HPDE6-E6E7 (cell line): ENCODE data around the gene PTPRE.

Experiments
- DNase-seq: peaks from one replicate; pipeline ENCODE4 v3.0.0; 2011; ENCODE audit warnings: missing footprints; ENCODE audit errors: extremely low spot score

PTPRE gene

DNA sequence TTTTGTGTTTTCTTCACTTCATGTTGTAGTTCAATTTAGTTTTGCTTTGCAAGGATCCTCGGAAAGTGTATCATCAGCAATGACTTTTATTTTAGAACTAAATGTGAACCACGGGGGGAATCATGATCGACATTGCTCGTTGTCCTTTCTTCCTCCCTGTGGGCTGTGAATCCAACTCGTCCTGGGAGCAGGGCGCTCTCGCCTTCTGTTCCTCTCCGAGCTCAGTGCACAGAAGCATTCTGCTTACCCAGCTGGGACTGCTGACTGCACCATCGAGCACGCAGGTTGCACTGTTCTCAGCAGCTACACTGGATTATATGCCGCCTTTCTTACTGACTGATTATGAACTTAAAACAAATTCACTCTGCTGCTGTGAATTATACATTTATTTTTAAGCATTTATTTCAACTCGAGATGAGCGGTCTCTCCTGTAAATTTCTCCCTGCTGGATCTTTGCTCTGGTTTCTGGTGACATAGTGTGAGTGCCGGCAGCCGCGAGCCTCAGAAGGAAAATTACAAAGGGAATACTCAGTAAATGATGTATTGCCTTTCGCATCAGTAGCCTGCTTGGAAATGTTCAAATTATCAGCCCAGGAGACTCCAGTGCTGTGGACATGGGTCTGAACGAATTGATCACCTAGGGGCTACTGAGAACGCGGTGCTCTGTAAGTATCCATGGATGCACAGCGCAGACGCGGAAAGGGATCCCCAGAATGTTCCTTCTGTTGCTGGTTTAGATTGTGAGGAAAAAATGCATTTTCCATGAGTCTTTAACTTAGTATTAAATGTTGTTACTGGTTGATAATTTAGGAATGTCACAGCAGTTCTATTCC is 92.6 kb downstream of the PTPRE start:
- DNase-seq, result no peak

DNA sequence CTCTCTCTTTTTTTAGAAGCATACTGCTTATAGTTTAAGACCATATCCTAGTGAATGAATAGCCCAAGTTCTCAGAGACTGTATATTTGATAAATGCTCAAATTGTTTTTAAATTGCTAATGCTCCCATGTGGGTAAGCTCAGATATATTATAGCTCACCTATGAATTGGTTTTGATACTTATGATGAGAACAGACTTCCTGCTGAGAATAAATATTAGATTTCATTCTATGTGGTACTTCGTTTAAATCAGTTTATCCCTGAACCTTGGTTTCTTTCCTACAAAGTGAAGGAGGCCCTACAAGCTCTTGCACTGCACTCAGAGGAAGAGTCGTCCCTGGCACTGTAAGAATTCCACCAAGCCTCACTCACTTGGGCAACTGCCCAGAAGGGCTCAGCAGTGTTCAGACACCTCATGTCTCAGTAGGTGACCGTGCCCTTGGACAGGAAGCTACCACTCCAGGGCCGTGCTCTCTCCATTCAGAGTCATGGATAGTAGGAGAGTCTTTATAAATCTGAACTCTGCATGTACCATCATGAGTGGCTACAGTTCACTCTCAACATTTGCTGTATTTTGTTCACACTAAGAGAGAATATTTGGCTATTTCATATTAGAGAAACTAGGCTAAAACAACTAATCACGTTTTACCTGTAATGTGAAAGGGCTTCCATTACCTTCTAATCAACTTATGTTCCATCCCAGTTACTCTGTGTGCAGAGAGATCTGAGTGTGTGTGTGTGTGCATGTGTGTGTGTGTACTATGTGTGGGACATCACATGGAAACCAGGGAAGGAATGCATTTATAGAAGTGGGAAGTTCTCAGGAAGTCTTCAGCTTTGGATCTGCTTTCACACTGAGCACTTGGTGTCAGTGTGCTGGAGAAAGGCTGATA is 93.8 kb downstream of the PTPRE start:
- no peak for DNase-seq

DNA sequence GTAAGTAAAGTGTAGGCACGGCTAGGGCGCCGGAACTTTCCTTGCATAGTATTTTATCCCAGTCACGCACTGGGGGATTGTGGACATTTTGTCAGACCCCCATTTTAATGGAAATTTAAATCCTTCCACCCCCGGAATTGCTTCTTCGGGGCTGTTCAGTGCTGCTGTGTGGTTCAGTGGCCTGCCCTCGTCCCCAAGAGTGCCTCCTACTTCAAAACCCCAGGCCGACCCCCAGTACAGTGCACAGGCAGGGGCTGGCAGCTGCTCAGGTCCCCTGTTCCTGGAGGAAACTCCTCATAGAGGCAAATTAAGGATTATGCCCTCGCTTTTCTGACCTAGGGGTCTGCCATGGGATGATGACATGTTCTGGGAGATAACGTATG is 94.5 kb downstream of the PTPRE start:
- DNase-seq, result no peak

DNA sequence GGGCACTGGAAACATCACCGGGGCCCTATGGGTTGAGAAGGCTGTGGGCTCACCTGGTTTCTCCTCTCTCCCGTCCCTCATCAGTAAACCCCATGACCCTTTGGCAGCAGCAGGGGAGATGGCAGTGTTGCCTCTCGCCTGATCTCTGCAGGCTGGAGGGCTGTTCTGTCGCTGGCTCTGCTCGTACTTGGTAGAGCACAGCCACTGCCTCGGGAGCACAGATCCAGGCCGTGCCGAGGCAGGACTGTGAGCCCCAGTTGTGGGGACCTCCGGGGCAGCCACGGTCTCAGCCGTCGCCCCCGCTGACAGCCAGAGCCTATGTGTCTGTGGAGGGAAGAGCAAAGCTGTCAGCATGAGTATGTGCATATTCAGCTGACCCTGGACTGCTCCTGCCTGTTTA is 94.9 kb downstream of the PTPRE start:
- DNase-seq, result no peak

- no peak for DNase-seq
Observed at GRCh38 chr10:128003521-128003920, 96.6 kb downstream of the PTPRE start.

DNA sequence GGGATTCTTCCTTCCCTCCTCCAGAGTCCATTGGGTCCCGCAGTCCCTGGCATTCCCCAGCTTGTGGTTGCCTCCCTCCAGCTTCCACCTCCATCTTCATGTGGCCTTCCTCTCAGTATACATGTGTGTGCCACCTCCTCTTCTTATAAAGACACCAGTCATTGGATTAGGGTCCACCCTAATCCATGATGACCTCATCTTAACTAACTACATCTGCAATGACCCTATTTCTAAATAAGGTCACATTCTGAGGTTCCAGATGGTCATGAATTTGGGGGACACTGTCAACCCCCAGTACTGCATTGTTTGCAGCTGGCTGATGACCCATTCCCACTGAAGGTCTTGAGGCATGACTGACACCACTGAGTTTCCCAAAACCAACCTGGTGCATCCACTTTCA is 99.0 kb downstream of the PTPRE start:
- DNase-seq, result no peak

- DNase-seq, result no peak
Observed at GRCh38 chr10:128007056-128007455, 100.2 kb downstream of the PTPRE start.

GRCh38 chr10:128007971-128008370 is 101.1 kb downstream of the PTPRE start:
- DNase-seq, result no peak

- DNase-seq, result no peak
Observed at GRCh38 chr10:128008521-128009250, 101.8 kb downstream of the PTPRE start.

- no peak for DNase-seq
Observed at GRCh38 chr10:128009372-128010126, 102.6 kb downstream of the PTPRE start.

- DNase-seq, result peak; percentile 84
Observed at GRCh38 chr10:128011059-128011979, 104.4 kb downstream of the PTPRE start.

DNA sequence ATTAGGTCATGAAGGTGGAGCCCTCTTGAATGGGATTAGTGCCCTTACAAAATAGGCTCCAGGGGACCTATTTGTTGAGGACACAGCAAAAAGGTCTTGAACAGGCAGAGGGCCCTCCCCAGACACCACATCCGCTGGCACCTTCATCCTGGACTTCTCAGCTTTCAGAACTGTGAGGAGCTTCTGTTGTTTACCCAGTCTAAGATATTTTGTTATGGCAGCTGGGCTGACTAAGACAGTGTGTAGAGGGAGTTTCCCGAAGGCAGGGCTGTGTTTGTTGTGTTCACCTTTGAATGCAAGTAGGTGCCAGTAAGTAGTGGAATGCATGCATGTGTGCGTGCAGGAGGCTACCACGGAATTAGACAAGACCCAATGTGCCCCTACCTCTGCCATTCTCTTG is 106.7 kb downstream of the PTPRE start:
- no peak for DNase-seq

- no peak for DNase-seq
Observed at GRCh38 chr10:128014236-128014635, 107.3 kb downstream of the PTPRE start.

- no peak for DNase-seq
Observed at GRCh38 chr10:128016423-128017060, 109.6 kb downstream of the PTPRE start.

GRCh38 chr10:128017822-128018221 is 110.9 kb downstream of the PTPRE start:
- no peak for DNase-seq

DNA sequence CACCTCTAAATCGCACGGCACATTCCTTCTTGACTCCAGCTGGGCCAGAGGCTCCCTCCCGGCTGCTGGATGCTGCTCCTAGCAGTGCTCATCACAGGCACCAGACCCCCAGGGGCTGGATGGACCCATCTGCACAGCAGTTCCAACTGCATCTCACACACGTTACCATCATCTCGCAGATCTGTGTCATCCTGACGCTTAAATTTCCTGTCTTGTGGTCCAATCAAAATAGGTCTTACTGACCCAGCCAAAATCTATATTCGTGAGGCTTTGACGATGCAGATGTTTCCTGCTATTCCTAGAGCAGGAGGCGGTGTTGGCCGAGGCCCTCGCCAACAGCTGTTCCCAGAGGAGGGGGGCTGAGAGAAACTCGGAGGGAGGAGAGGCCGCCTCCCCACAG is 111.3 kb downstream of the PTPRE start:
- no peak for DNase-seq

GRCh38 chr10:128018691-128019090 is 111.8 kb downstream of the PTPRE start:
- no peak for DNase-seq

GRCh38 chr10:128022261-128023196 is 115.6 kb downstream of the PTPRE start:
- no peak for DNase-seq

GRCh38 chr10:128024426-128024825 is 117.5 kb downstream of the PTPRE start:
- DNase-seq, result no peak
